ENCODE data around the gene POU6F2. TPM values are rescaled to one million over a fixed set of nuclear protein-coding genes. Genes with fewer than 3 reads are reported as not detected.

POU6F2 gene
- total RNA-seq, 1 experiment from 2014 or later: 0.19 TPM

DNA sequence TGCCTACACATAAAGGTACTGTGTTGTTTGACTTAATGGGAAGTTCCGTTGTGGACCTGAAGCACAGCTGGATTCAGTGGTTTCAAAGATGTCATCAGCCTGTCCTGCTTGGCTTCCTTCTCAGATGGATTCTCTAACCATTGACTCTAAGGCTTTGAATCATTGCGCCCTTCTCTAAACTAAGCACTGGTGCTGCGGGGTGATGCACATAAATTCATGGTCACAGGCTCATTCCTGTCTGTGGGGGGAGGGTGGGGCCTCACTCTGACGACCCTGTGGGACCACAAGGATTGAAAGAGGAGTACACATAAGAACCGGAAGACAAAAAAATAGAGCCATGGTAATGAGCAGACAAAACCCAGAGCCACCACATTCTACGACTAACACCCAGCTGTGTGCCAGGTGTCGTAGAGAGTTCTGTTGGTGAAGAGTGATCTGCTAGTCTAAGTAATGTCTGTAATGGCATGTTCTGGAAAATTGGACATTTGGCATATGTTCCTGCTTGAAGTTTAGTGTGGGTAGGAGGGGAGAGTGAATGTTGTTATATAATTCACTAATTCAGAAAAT lies 491.2 kb downstream of the POU6F2 start:
- intact Hi-C loops (cut with micrococcal nuclease): loop anchor here (5.0 kb wide), 2 partner anchors 392 to 1072 kb away; no protein-coding TSS in a partner anchor
- Mint-ChIP-seq H3K4me1 (ENCODE audit: insufficient read depth, unreplicated experiment) (no peaks in the 10 kb centered on the region), H3K36me3 (ENCODE audit: insufficient read depth, unreplicated experiment) (no peaks in the 10 kb centered on the region), H3K4me3 (ENCODE audit: unreplicated experiment) (no peak overlapping the region), H3K27ac (ENCODE audit: low read depth, unreplicated experiment) (no peak overlapping the region), H3K9me3 (ENCODE audit: unreplicated experiment) (no peaks in the 10 kb centered on the region), H3K27me3 (ENCODE audit: insufficient read depth, unreplicated experiment) (peaks cover 60% of the 10 kb centered on the region)
- BruUV-seq (replicated peaks): no TSS peak
- ChIA-PET CTCF (interaction anchor here (0.6 to 1.5 kb wide), 2 partner anchors 28 to 673 kb away, joined by 3 to 5 read pairs; no protein-coding TSS in a partner anchor), POLR2A (no interaction called here)
- no peak for DNase-seq (ENCODE audit: unreplicated experiment)
- TF ChIP-seq, protein P1, sequence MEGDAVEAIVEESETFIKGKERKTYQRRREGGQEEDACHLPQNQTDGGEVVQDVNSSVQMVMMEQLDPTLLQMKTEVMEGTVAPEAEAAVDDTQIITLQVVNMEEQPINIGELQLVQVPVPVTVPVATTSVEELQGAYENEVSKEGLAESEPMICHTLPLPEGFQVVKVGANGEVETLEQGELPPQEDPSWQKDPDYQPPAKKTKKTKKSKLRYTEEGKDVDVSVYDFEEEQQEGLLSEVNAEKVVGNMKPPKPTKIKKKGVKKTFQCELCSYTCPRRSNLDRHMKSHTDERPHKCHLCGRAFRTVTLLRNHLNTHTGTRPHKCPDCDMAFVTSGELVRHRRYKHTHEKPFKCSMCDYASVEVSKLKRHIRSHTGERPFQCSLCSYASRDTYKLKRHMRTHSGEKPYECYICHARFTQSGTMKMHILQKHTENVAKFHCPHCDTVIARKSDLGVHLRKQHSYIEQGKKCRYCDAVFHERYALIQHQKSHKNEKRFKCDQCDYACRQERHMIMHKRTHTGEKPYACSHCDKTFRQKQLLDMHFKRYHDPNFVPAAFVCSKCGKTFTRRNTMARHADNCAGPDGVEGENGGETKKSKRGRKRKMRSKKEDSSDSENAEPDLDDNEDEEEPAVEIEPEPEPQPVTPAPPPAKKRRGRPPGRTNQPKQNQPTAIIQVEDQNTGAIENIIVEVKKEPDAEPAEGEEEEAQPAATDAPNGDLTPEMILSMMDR (IDR thresholded peaks at IDR 0.05; ENCODE audit: unreplicated experiment): no peak

DNA sequence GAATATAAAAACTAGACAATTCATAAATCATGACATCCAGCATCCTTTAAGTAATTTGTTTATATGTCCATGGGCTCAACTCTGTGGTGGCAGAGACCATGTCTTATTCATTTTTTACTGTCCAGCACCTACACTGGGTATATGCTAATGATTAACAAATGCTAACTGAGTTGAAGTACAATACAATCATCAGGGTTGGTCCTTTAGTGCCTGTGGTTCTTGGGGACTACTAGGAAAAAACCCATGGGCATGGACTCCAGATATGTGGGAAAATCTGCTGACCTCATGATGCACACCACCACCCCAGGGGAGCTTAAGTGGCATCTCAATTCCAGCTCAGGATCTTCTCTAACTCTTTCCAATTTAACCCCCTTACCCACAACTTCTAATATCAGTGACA lies 503.2 kb downstream of the POU6F2 start:
- BruUV-seq (replicated peaks): no TSS peak
- Mint-ChIP-seq H3K4me3 (ENCODE audit: unreplicated experiment) (no peak overlapping the region), H3K27ac (ENCODE audit: low read depth, unreplicated experiment) (no peak overlapping the region), H3K9me3 (ENCODE audit: unreplicated experiment) (no peaks in the 10 kb centered on the region), H3K27me3 (ENCODE audit: insufficient read depth, unreplicated experiment) (peaks cover 53% of the 10 kb centered on the region), H3K36me3 (ENCODE audit: insufficient read depth, unreplicated experiment) (no peaks in the 10 kb centered on the region), H3K4me1 (ENCODE audit: insufficient read depth, unreplicated experiment) (no peaks in the 10 kb centered on the region)
- no peak for DNase-seq (ENCODE audit: unreplicated experiment)
- TF ChIP-seq, protein P1 (IDR thresholded peaks at IDR 0.05; ENCODE audit: unreplicated experiment): no peak
- ChIA-PET CTCF (no interaction called here), POLR2A (no interaction called here)
- intact Hi-C loops (cut with micrococcal nuclease): no loop called here

DNA sequence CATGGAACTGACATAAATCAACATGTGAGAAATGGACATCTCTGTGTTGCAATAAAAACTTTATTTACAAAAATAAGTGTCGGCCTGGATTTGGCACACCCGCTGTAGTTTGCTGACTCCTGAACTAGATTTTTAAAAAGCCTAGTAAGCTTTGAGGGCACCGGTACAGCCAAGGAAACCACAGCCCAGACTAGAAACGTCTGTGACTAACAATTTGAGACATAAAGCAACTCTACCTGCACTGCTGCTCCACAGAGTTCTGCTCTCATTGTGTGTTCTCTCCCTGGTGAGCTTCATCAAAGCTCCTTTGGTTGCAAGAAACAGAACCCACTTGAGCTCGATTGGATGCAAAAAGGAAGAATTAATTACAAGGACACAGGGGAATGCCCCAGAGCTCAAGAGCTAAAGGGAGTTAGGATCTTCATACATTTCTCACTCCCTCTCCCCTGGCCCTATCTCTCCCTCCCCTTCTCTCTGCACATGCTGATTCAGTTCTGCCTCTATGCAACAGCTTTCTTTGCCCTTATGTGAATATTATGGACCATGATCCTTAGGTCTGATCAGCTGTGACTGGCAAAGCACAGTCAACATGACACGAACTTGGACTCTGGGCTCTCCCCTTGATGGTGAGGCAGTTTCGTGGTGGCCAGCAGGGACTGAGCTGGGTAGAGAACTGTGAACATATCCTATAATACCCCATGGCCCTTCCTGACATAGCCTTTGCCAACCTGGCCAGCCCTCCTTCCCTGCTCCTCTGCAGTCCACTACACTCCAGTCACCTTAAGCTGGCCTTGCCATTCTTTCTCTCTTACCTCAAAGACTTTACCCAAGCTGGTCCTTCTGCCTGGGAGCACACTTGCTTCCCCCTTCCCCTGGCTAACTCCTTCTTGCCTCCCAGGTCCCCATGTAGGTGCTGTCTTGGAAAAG lies 511.0 kb downstream of the POU6F2 start:
- H3K4me3 Mint-ChIP-seq (ENCODE audit: unreplicated experiment): no peak overlapping the region
- CTCF ChIA-PET: interaction anchor here (0.8 to 1.5 kb wide), 2 partner anchors 23 to 756 kb away, joined by 3 to 4 read pairs; no protein-coding TSS in a partner anchor
- no peak for DNase-seq (ENCODE audit: unreplicated experiment)
- H3K36me3 Mint-ChIP-seq (ENCODE audit: insufficient read depth, unreplicated experiment): no peaks in the 10 kb centered on the region
- no peak overlapping the region for H3K27ac Mint-ChIP-seq (ENCODE audit: low read depth, unreplicated experiment)
- no peaks in the 10 kb centered on the region for H3K4me1 Mint-ChIP-seq (ENCODE audit: insufficient read depth, unreplicated experiment)
- intact Hi-C loops (cut with micrococcal nuclease): no loop called here
- TF ChIP-seq, protein P1 (IDR thresholded peaks at IDR 0.05; ENCODE audit: unreplicated experiment): no peak
- POLR2A ChIA-PET: no interaction called here
- no TSS peak for BruUV-seq (replicated peaks)
- H3K9me3 Mint-ChIP-seq (ENCODE audit: unreplicated experiment): no peaks in the 10 kb centered on the region
- H3K27me3 Mint-ChIP-seq (ENCODE audit: insufficient read depth, unreplicated experiment): peaks cover 100% of the 10 kb centered on the region

DNA sequence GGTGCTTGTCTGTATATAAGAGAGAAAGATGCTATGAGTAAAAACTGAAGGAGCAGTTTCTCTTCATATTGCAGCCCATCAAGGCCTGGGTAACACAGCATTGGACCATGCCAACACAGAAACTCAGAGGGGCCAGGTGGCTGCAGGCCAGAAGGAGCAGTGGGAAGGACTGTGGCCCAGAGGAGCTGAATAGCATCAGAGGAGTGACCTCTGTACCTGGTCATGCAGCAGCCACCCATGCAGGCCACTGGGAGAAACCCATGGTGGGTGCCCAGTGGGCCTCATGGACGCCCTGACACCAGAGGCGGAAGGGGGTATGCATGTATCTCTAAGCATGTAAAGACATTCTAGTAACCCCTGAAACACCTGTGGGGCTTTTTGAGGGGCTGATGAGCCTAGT lies 512.6 kb downstream of the POU6F2 start:
- TF ChIP-seq, protein P1 (IDR thresholded peaks at IDR 0.05; ENCODE audit: unreplicated experiment): no peak
- no peaks in the 10 kb centered on the region for H3K9me3 Mint-ChIP-seq (ENCODE audit: unreplicated experiment)
- no peak overlapping the region for H3K4me3 Mint-ChIP-seq (ENCODE audit: unreplicated experiment)
- no peak for DNase-seq (ENCODE audit: unreplicated experiment)
- H3K27ac Mint-ChIP-seq (ENCODE audit: low read depth, unreplicated experiment): no peak overlapping the region
- peaks cover 99% of the 10 kb centered on the region for H3K27me3 Mint-ChIP-seq (ENCODE audit: insufficient read depth, unreplicated experiment)
- no TSS peak for BruUV-seq (replicated peaks)
- intact Hi-C loops (cut with micrococcal nuclease): no loop called here
- POLR2A ChIA-PET: no interaction called here
- H3K4me1 Mint-ChIP-seq (ENCODE audit: insufficient read depth, unreplicated experiment): no peaks in the 10 kb centered on the region
- CTCF ChIA-PET: no interaction called here
- no peaks in the 10 kb centered on the region for H3K36me3 Mint-ChIP-seq (ENCODE audit: insufficient read depth, unreplicated experiment)

Measured in MCF 10A (cell line).